SK-N-SH (cell line): ENCODE measurements around the gene OR2H1. TPM values are rescaled to one million over a fixed set of nuclear protein-coding genes. Genes with fewer than 3 reads are reported as not detected.

ENCODE experiments used
- CTCF ChIA-PET: fragments of 300-600, 350-600 bp; formaldehyde crosslinking; extraction: SDS; loops from one replicate; lab custom pipeline; 2021; lab: Yijun Ruan, JAX
- POLR2A ChIA-PET: fragments of 350-600 bp; sonication (Branson Sonifier 250); formaldehyde crosslinking; extraction: SDS; loops from one replicate; lab custom pipeline; 2020; ENCODE audit warnings: antibody characterized with exemption, inconsistent platforms; lab: Yijun Ruan, JAX
- DNase-seq: peaks from one replicate; pipeline ENCODE4 v3.0.0; 2012
- H2AFZ ChIP-seq: fragments of 200-600 bp; sonication (generic); 2 replicates; pipeline ENCODE4 v1.8.1; 2016; ENCODE audit warnings: antibody characterized with exemption, mild to moderate bottlenecking, low read depth
- H3F3A ChIP-seq: fragments of 200-600 bp; sonication (generic); replicated peaks from 2 replicates; pipeline ENCODE3; 2016; ENCODE audit warnings: antibody characterized with exemption, mild to moderate bottlenecking; ENCODE audit not compliant: insufficient read depth
- H3K27ac ChIP-seq, 2 experiments: fragments of 200-500 bp in 1 of 2; fragments of 200-600 bp in 1 of 2; sonication (Bioruptor generic) in 1 of 2; sonication (generic), shearing (Covaris generic) in 1 of 2; 2 replicates each; pipeline versions ENCODE4 v1.5.1 to v1.6.1; 2014 to 2016; ENCODE audit warnings: low read depth in 2 of 2, inconsistent platforms in 1 of 2, low read length in 1 of 2, mild to moderate bottlenecking in 1 of 2, mixed read lengths in 1 of 2
- H3K27me3 ChIP-seq: fragments of 200-600 bp; sonication (generic), shearing (Covaris generic); 2 replicates; pipeline ENCODE4 v1.6.1; 2016; ENCODE audit warnings: mixed run types; ENCODE audit not compliant: insufficient read depth
- H3K36me3 ChIP-seq, 2 experiments: fragments of 200-500 bp in 1 of 2; fragments of 200-600 bp in 1 of 2; sonication (Bioruptor generic) in 1 of 2; sonication (generic) in 1 of 2; replicated peaks in 1 of 2; 2 replicates each; pipeline versions ENCODE3 to v1.5.1; 2014 to 2016; ENCODE audit warnings: low read length in 1 of 2, mild to moderate bottlenecking in 1 of 2; ENCODE audit not compliant: insufficient read depth in 2 of 2, control insufficient read depth in 1 of 2
- H3K4me1 ChIP-seq, 2 experiments: fragments of 200-500 bp in 1 of 2; fragments of 200-600 bp in 1 of 2; sonication (Bioruptor generic) in 1 of 2; sonication (generic), shearing (Covaris generic) in 1 of 2; 2 replicates each; pipeline versions ENCODE4 v1.5.1 to v1.6.1; 2014 to 2016; ENCODE audit warnings: low read depth in 1 of 2, low read length in 1 of 2, mixed run types in 1 of 2; ENCODE audit not compliant: insufficient read depth in 2 of 2, control insufficient read depth in 1 of 2
- H3K4me2 ChIP-seq: fragments of 200-600 bp; sonication (generic), shearing (Covaris generic); 2 replicates; pipeline ENCODE4 v1.6.1; 2017; ENCODE audit warnings: mixed run types
- H3K4me3 ChIP-seq, 2 experiments: fragments of 200-500 bp in 1 of 2; fragments of 200-600 bp in 1 of 2; sonication (Bioruptor generic) in 1 of 2; sonication (generic), shearing (Covaris generic) in 1 of 2; 2 replicates each; pipeline versions ENCODE4 v1.5.1 to v1.8.1; 2014 to 2016; ENCODE audit warnings: low read depth in 2 of 2, inconsistent platforms in 1 of 2, low read length in 1 of 2, mild to moderate bottlenecking in 1 of 2, mixed read lengths in 1 of 2, moderate library complexity in 1 of 2
- H3K79me2 ChIP-seq: fragments of 200-600 bp; sonication (generic); 2 replicates; pipeline ENCODE4 v1.8.1; 2017; ENCODE audit warnings: mild to moderate bottlenecking; ENCODE audit not compliant: insufficient read depth
- H3K9ac ChIP-seq: fragments of 200-600 bp; sonication (generic); 2 replicates; pipeline ENCODE4 v1.6.1; 2017; ENCODE audit warnings: mixed run types
- H3K9me2 ChIP-seq: fragments of 200-600 bp; sonication (generic); 2 replicates; pipeline ENCODE4 v1.6.1; 2017; ENCODE audit warnings: mixed run types
- H3K9me3 ChIP-seq: fragments of 200-600 bp; sonication (generic); 2 replicates; pipeline ENCODE4 v1.6.1; 2017; ENCODE audit warnings: mixed run types, mild to moderate bottlenecking, moderate library complexity
- H4K20me1 ChIP-seq: fragments of 200-600 bp; sonication (generic); 2 replicates; pipeline ENCODE4 v1.6.1; 2017; ENCODE audit warnings: mild to moderate bottlenecking, mixed run types; ENCODE audit not compliant: insufficient read depth
- CHD2 ChIP-seq: fragments of 150-350 bp; IDR thresholded peaks from 2 replicates; pipeline ENCODE4 v1.6.1; 2018; ENCODE audit warnings: low read length; ENCODE audit not compliant: partially characterized antibody
- ELF1 ChIP-seq: IDR thresholded peaks from 2 replicates; pipeline ENCODE4 v1.4.0; 2012
- EZH2phosphoT487 ChIP-seq: fragments of 200-600 bp; sonication (generic); IDR thresholded peaks from 2 replicates; pipeline ENCODE4 v1.6.1; 2017; ENCODE audit warnings: low read depth, mixed run types, mild to moderate bottlenecking, antibody characterized with exemption, moderate library complexity, borderline replicate concordance
- GATA2 ChIP-seq: sonication (generic); formaldehyde crosslinking; IDR thresholded peaks from 2 replicates; pipeline ENCODE4 v1.5.0; 2020; ENCODE audit warnings: mild to moderate bottlenecking, missing genetic modification reagents
- MEF2A ChIP-seq: IDR thresholded peaks from 2 replicates; pipeline ENCODE4 v1.4.0; 2012; ENCODE audit warnings: low read depth, borderline replicate concordance
- MXI1 ChIP-seq: IDR thresholded peaks from 2 replicates; pipeline ENCODE4 v1.6.1; 2012; ENCODE audit warnings: mild to moderate bottlenecking, low read depth, low read length, improper control_type of control experiment
- NFIC ChIP-seq: IDR thresholded peaks from 2 replicates; pipeline ENCODE4 v1.4.0; 2012; ENCODE audit warnings: borderline replicate concordance
- POLR2AphosphoS5 ChIP-seq: IDR thresholded peaks from 2 replicates; pipeline ENCODE4 v1.6.1; 2012; ENCODE audit warnings: low read depth, low read length
- RXRA ChIP-seq: IDR thresholded peaks from 2 replicates; pipeline ENCODE4 v1.4.0; 2012; ENCODE audit warnings: low read depth, mild to moderate bottlenecking, borderline replicate concordance
- TCF12 ChIP-seq: IDR thresholded peaks from 2 replicates; pipeline ENCODE4 v1.4.0; 2012
- TEAD4 ChIP-seq: IDR thresholded peaks from 2 replicates; pipeline ENCODE4 v1.4.0; 2012; ENCODE audit warnings: mild to moderate bottlenecking, borderline replicate concordance; ENCODE audit not compliant: insufficient read depth
- WGBS: methylation state at CpG from one replicate; pipeline ENCODE4 v1.1.6; 2017; ENCODE audit warnings: low lambda C conversion rate; 5-methylcytosine and 5-hydroxymethylcytosine counted together
- polyA plus RNA-seq, 3 experiments: library from polyadenylated mRNA; depleted of rRNA; stranded (reverse); fragments of >200 nt; gene quantifications; 2 replicates each; pipeline ENCODE4 v1.2.3, GENCODE V29; 2012
- TF ChIP-seq, protein P1 (sequence below): fragments of 150-350 bp; IDR thresholded peaks from 2 replicates; pipeline ENCODE4 v1.6.1; 2017; ENCODE audit warnings: antibody characterized with exemption, low read length, low read depth, borderline replicate concordance
- TF ChIP-seq, protein P2 (sequence below): IDR thresholded peaks from 2 replicates; pipeline ENCODE4; 2012
- TF ChIP-seq, protein P3 (sequence below): fragments of 150-350 bp; IDR thresholded peaks from 2 replicates; pipeline ENCODE4 v1.6.1; 2016; ENCODE audit warnings: mild to moderate bottlenecking, low read depth, low read length
- TF ChIP-seq, protein P4 (sequence below): IDR thresholded peaks from 2 replicates; pipeline ENCODE4 v1.4.0; 2012; ENCODE audit warnings: low read depth, borderline replicate concordance
- TF ChIP-seq, protein P5 (sequence below): fragments of 200-600 bp; sonication (generic); IDR thresholded peaks from 2 replicates; pipeline ENCODE4 v1.6.1; 2017; ENCODE audit warnings: antibody characterized with exemption, mild to moderate bottlenecking, moderate library complexity

OR2H1 gene
- polyA plus RNA-seq, 1 of the 3 experiments (the other 2 are of a cell fraction) = not detected

DNA sequence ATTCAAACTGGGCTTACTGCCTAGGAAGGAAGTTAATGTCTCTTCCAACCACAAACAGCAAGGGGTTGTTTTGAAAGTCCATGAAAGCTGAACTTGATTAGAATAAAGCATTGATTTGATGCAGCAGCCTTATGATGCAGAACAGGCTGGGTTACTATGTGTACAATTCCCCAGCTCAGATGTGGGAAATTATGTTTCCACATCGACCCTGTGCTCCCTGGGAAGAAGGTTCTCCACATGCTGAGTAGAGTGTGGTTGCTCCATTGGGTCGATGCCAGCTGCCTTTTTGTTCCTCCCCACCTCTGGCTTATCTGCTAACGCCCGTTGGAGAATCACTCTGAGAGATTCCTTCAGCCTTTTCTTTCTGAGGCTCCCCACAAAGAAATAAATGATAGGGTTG lies 29.6 kb downstream of the OR2H1 start:
- Histone ChIP-seq H3K4me1 (peaks cover 0 to 4% of the 10 kb centered on the region in 2 experiments; a peak in 1 of 4 replicates), H3K36me3 (no peaks in the 10 kb centered on the region), H3K9me3 (no peaks in the 10 kb centered on the region), H3K27me3 (no peaks in the 10 kb centered on the region), H3K4me3 (no peak overlapping the region), H2AFZ (no peak overlapping the region), H3K4me2 (no peak overlapping the region), H3K9ac (no peak overlapping the region), H3K27ac (no peak overlapping the region), H3K79me2 (no peaks in the 10 kb centered on the region), H3K9me2 (no peaks in the 10 kb centered on the region), H4K20me1 (no peaks in the 10 kb centered on the region), H3F3A (peaks cover 11% of the 10 kb centered on the region)
- no peak for DNase-seq
- WGBS = 0% methylated on average over 3 of the region's 4 CpGs
- POLR2A ChIA-PET = no interaction called here
- CTCF ChIA-PET = no interaction called here
- TF ChIP-seq, protein P1, sequence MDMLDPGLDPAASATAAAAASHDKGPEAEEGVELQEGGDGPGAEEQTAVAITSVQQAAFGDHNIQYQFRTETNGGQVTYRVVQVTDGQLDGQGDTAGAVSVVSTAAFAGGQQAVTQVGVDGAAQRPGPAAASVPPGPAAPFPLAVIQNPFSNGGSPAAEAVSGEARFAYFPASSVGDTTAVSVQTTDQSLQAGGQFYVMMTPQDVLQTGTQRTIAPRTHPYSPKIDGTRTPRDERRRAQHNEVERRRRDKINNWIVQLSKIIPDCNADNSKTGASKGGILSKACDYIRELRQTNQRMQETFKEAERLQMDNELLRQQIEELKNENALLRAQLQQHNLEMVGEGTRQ = no peak
- TF ChIP-seq RXRA = no peak
- no peak for TF ChIP-seq MEF2A
- TF ChIP-seq, protein P2, sequence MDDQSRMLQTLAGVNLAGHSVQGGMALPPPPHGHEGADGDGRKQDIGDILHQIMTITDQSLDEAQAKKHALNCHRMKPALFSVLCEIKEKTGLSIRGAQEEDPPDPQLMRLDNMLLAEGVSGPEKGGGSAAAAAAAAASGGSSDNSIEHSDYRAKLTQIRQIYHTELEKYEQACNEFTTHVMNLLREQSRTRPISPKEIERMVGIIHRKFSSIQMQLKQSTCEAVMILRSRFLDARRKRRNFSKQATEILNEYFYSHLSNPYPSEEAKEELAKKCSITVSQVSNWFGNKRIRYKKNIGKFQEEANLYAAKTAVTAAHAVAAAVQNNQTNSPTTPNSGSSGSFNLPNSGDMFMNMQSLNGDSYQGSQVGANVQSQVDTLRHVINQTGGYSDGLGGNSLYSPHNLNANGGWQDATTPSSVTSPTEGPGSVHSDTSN = no peak
- TF ChIP-seq, protein P3, sequence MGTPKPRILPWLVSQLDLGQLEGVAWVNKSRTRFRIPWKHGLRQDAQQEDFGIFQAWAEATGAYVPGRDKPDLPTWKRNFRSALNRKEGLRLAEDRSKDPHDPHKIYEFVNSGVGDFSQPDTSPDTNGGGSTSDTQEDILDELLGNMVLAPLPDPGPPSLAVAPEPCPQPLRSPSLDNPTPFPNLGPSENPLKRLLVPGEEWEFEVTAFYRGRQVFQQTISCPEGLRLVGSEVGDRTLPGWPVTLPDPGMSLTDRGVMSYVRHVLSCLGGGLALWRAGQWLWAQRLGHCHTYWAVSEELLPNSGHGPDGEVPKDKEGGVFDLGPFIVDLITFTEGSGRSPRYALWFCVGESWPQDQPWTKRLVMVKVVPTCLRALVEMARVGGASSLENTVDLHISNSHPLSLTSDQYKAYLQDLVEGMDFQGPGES = no peak
- TF ChIP-seq TCF12 = no peak
- TF ChIP-seq TEAD4 = no peak
- no peak for TF ChIP-seq ELF1
- TF ChIP-seq MXI1 = no peak

DNA sequence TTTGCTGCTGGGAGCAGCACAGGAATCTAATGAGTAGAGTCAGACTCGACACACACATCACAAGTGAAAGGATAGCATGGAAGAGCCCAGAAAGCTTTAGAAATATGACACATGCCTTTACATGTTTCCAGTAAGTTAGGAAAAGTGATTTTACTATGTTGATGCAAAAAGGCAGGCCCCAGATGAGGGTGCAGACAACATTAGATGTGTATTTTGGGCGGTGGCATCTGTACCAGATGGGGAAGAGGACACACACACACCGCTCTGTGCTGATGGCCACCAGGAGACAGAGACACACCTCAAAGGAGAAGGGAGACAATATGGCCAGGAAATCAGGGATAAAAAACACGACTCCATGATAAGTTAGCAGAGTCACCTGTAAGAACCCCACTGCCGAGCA lies 30.2 kb downstream of the OR2H1 start:
- no peaks in the 10 kb centered on the region for H3K9me2 ChIP-seq
- ChIA-PET CTCF (no interaction called here), POLR2A (no interaction called here)
- TF ChIP-seq EZH2phosphoT487 = no peak
- TF ChIP-seq CHD2 = no peak
- no peak for TF ChIP-seq GATA2 (CRISPR knock-in tag)
- no peak for TF ChIP-seq POLR2AphosphoS5
- TF ChIP-seq, protein P4, sequence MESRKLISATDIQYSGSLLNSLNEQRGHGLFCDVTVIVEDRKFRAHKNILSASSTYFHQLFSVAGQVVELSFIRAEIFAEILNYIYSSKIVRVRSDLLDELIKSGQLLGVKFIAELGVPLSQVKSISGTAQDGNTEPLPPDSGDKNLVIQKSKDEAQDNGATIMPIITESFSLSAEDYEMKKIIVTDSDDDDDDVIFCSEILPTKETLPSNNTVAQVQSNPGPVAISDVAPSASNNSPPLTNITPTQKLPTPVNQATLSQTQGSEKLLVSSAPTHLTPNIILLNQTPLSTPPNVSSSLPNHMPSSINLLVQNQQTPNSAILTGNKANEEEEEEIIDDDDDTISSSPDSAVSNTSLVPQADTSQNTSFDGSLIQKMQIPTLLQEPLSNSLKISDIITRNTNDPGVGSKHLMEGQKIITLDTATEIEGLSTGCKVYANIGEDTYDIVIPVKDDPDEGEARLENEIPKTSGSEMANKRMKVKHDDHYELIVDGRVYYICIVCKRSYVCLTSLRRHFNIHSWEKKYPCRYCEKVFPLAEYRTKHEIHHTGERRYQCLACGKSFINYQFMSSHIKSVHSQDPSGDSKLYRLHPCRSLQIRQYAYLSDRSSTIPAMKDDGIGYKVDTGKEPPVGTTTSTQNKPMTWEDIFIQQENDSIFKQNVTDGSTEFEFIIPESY = no peak
- TF ChIP-seq, protein P5, sequence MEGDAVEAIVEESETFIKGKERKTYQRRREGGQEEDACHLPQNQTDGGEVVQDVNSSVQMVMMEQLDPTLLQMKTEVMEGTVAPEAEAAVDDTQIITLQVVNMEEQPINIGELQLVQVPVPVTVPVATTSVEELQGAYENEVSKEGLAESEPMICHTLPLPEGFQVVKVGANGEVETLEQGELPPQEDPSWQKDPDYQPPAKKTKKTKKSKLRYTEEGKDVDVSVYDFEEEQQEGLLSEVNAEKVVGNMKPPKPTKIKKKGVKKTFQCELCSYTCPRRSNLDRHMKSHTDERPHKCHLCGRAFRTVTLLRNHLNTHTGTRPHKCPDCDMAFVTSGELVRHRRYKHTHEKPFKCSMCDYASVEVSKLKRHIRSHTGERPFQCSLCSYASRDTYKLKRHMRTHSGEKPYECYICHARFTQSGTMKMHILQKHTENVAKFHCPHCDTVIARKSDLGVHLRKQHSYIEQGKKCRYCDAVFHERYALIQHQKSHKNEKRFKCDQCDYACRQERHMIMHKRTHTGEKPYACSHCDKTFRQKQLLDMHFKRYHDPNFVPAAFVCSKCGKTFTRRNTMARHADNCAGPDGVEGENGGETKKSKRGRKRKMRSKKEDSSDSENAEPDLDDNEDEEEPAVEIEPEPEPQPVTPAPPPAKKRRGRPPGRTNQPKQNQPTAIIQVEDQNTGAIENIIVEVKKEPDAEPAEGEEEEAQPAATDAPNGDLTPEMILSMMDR = no peak
- no peak for TF ChIP-seq NFIC
- H3K4me3 ChIP-seq = no peak overlapping the region
- H3K79me2 ChIP-seq = no peaks in the 10 kb centered on the region
- H2AFZ ChIP-seq = no peak overlapping the region
- WGBS = 1% methylated on average over 5 of the region's 5 CpGs
- no peak for DNase-seq
- no peaks in the 10 kb centered on the region for H4K20me1 ChIP-seq
- no peak overlapping the region for H3K9ac ChIP-seq
- no peaks in the 10 kb centered on the region for H3K27me3 ChIP-seq
- H3K27ac ChIP-seq = no peak overlapping the region
- no peak overlapping the region for H3K4me2 ChIP-seq
- H3K4me1 ChIP-seq = peaks cover 0 to 4% of the 10 kb centered on the region in 2 experiments; a peak in 1 of 4 replicates
- H3K36me3 ChIP-seq = no peaks in the 10 kb centered on the region
- H3K9me3 ChIP-seq = no peaks in the 10 kb centered on the region
- H3F3A ChIP-seq = peaks cover 11% of the 10 kb centered on the region
